ENCODE measurements around the gene CSRP1.
"Not testable (repeated sequence)": the region's sequence is repeated elsewhere in the genome, so short reads cannot be mapped to it uniquely, and the experiment has no call there.

Gene CSRP1

DNA sequence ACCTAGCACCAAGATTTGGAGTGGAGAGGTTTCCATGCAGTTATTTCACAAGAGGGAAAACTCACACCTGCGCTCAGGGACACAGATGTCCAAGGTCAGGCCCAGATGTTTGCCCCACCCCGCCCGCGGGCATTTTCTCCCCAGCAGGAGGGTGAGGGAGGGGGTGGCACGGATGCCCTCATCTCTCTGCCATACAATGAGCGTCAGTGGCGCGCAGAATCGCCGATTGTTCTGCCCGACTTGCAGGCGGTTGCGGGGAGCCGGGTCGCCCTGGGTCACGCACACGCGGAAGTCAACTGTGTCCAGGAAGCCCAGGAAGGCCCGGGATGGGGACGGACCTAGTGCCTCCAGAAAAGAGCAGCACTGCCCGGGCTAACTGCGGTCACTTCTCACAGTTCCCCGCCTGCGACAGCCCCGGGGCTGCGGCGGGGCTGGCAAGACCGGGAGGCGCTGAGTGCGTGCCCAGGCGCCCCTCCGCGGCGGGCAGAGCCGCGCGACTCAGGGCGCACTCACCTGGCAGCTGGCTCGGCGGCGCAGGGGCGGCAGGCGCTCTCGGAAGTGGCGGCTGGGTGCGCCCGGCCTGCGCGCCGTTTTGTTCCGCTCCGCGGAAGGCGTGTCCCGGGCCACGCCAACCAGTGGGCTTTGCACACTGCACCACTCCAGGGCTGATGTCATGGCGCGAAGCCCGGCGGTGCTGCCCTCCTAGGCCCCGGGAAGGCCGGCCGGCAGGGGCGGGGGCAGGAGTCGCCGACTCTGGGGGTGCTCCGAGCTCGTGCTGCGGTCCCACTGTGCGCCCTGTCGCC is at the start of gene CSRP1:
CSRP1 (minus strand) TSS at position 567 of the 803 bp plus-strand sequence. CDS start 10,820 bp downstream, outside the sequence.
- Histone ChIP-seq H3K36me3 (no peaks in the 10 kb centered on the region), H3K27ac (peak within 1 kb of the TSS; percentile 86), H3K27me3 (no peaks in the 10 kb centered on the region), H3K4me3 (peak within 1 kb of the TSS; percentile 77), H4K20me1 (no peaks in the 10 kb centered on the region), H3K9ac (peak within 1 kb of the TSS; percentile 76), H3K4me1 (peaks cover 46% of the 10 kb centered on the region), H3K4me2 (peak within 1 kb of the TSS; percentile 96), H3K9me3 (no peaks in the 10 kb centered on the region)
- no peak for TF ChIP-seq Cebpa-rat (IDR thresholded peaks at IDR 0.05)

DNA sequence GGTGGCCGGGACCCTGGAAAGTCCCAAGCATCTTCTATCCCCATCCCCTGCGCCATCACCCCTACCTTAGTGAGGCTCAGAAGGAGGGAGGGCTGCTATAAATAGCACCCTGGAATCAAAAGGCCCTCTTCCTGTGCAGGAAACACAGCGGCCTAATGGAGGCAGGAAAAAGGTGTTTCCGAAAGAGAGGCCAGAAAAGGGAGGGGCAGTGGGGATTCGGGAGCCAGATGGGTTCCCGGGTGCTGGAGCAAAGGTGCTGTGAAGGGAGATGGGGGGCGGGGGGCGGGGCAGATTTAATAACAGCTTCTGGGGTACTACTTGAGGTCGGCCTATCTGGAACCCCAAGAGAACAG is 48.6 kb upstream of the CSRP1 start:
- no peaks in the 10 kb centered on the region for H3K27me3 ChIP-seq
- peak overlapping the region; percentile 89 for H3K4me2 ChIP-seq
- peak overlapping the region; percentile 38; the same call in 1 of the 2 replicates for H3K9ac ChIP-seq
- H3K4me1 ChIP-seq: peaks cover 85% of the 10 kb centered on the region
- H3K27ac ChIP-seq: peak overlapping the region; percentile 77
- H3K9me3 ChIP-seq: no peaks in the 10 kb centered on the region
- TF ChIP-seq Cebpa-rat (IDR thresholded peaks at IDR 0.05): no peak
- no peak overlapping the region for H3K4me3 ChIP-seq
- H4K20me1 ChIP-seq: peaks cover 8% of the 10 kb centered on the region; the same call in 1 of the 2 replicates
- 0 out of 2 replicates have a peak, but pooled peaks cover 3% of the 10 kb centered on the region for H3K36me3 ChIP-seq

- H3K9ac ChIP-seq: peak overlapping the region; percentile 38; the same call in 1 of the 2 replicates
- no peak for TF ChIP-seq Cebpa-rat (IDR thresholded peaks at IDR 0.05)
- peaks cover 79% of the 10 kb centered on the region for H3K4me1 ChIP-seq
- H3K36me3 ChIP-seq: 0 out of 2 replicates have a peak, but pooled peaks cover 3% of the 10 kb centered on the region
- peaks cover 2% of the 10 kb centered on the region; the same call in 1 of the 2 replicates for H4K20me1 ChIP-seq
- H3K4me3 ChIP-seq: no peak overlapping the region
- peak overlapping the region; percentile 77 for H3K27ac ChIP-seq
- peak overlapping the region; percentile 89 for H3K4me2 ChIP-seq
- no peaks in the 10 kb centered on the region for H3K9me3 ChIP-seq
- no peaks in the 10 kb centered on the region for H3K27me3 ChIP-seq
Measured at GRCh38 chr1:201554789-201555592, 48.1 kb upstream of the CSRP1 start.

DNA sequence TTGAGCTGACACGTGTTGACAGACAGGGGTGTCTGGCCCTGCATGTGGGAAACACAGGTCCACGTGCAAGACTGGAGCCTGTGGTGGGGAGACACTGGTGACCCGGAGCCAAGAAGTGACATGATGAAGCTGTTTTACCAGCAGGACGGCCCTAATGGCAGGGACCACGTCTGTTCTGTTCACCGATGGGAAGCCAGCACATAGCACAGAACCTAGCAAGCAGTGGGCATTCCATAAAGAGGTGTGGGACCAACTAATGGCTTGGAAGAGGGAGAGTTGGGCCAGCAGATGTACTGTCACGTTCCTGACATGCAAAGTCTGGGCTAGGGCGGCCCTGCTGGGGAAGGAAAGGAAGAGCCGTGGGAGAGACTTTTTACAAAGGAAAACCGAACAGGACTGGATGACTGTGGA is 47.3 kb upstream of the CSRP1 start:
- peaks cover 71% of the 10 kb centered on the region for H3K4me1 ChIP-seq
- H3K27ac ChIP-seq: peak overlapping the region; percentile 77
- no peaks in the 10 kb centered on the region; the same call in 1 of the 2 replicates for H4K20me1 ChIP-seq
- peak overlapping the region; percentile 89 for H3K4me2 ChIP-seq
- no peaks in the 10 kb centered on the region for H3K27me3 ChIP-seq
- H3K4me3 ChIP-seq: no peak overlapping the region
- no peak overlapping the region for H3K9ac ChIP-seq
- 0 out of 2 replicates have a peak, but pooled peaks cover 3% of the 10 kb centered on the region for H3K36me3 ChIP-seq
- no peaks in the 10 kb centered on the region for H3K9me3 ChIP-seq
- no peak for TF ChIP-seq Cebpa-rat (IDR thresholded peaks at IDR 0.05)

- TF ChIP-seq Cebpa-rat (IDR thresholded peaks at IDR 0.05): no peak
- Histone ChIP-seq H4K20me1 (no peaks in the 10 kb centered on the region; the same call in 1 of the 2 replicates), H3K4me2 (peak overlapping the region; percentile 89), H3K27me3 (no peaks in the 10 kb centered on the region), H3K36me3 (0 out of 2 replicates have a peak, but pooled peaks cover 3% of the 10 kb centered on the region), H3K4me3 (no peak overlapping the region), H3K9ac (peak overlapping the region; percentile 17; the same call in 1 of the 2 replicates), H3K4me1 (peaks cover 66% of the 10 kb centered on the region), H3K27ac (peak overlapping the region; percentile 77), H3K9me3 (no peaks in the 10 kb centered on the region)
Measured at GRCh38 chr1:201553496-201554189, 46.7 kb upstream of the CSRP1 start.

GRCh38 chr1:201552941-201553351 is 46.0 kb upstream of the CSRP1 start:
- Histone ChIP-seq H3K4me3 (no peak overlapping the region), H3K9ac (peak overlapping the region; percentile 17; the same call in 1 of the 2 replicates), H3K4me1 (peaks cover 64% of the 10 kb centered on the region), H4K20me1 (no peaks in the 10 kb centered on the region; the same call in 1 of the 2 replicates), H3K36me3 (0 out of 2 replicates have a peak, but pooled peaks cover 3% of the 10 kb centered on the region), H3K4me2 (peak overlapping the region; percentile 89), H3K27me3 (no peaks in the 10 kb centered on the region), H3K27ac (peak overlapping the region; percentile 77), H3K9me3 (no peaks in the 10 kb centered on the region)
- no peak for TF ChIP-seq Cebpa-rat (IDR thresholded peaks at IDR 0.05)

DNA sequence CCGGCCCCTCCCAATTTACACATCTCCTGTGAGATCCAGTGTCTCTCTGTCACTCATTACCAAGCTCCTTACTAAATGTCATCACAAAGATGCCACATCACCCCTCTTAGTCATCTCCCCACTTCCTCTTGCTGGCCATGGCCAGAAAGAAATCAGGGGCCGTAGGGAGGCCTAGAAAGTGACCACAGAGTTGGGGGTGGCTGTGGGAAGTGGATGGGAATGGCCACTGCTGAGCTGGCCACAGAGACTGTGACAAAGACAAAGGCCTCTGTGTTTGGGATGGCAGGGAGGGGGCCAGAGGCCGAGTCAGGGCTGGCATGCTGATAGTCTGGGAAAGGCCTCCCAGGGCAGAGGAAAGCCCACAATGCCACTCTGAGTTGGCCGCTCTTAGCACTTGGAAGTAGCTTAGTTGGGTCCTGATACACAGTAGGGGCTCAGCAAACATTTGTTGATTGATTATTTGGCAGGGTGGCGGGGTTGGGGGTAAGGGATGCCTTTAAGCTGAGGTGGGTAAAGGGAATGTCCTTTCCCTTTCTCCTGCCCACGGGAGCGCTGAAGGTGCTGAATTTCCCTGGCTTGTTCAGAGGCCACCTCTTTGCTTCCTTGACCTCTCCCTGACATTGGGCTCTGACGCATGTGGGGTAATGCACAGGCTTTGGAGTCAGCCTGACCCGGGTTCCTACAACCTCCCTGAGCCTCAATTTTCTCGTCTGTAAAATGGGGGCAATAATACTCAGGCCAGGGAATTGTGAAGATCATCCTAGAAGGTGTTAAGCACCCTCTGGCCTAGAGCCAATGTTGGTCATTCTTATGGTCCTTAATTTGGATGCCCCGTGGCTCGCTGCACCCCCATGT is 45.2 kb upstream of the CSRP1 start:
- Histone ChIP-seq H4K20me1 (no peaks in the 10 kb centered on the region; the same call in 1 of the 2 replicates), H3K36me3 (0 out of 2 replicates have a peak, but pooled peaks cover 3% of the 10 kb centered on the region), H3K9ac (no peak overlapping the region), H3K9me3 (no peaks in the 10 kb centered on the region), H3K4me3 (no peak overlapping the region), H3K27ac (peak overlapping the region; percentile 37; the same call in 1 of the 2 replicates), H3K27me3 (no peaks in the 10 kb centered on the region), H3K4me2 (peak overlapping the region; percentile 89), H3K4me1 (peaks cover 56% of the 10 kb centered on the region)
- TF ChIP-seq Cebpa-rat (IDR thresholded peaks at IDR 0.05): no peak

- Histone ChIP-seq H3K4me1 (peaks cover 50% of the 10 kb centered on the region), H3K27ac (no peak overlapping the region), H3K9me3 (no peaks in the 10 kb centered on the region), H3K4me3 (no peak overlapping the region), H3K27me3 (no peaks in the 10 kb centered on the region), H4K20me1 (no peaks in the 10 kb centered on the region; the same call in 1 of the 2 replicates), H3K36me3 (0 out of 2 replicates have a peak, but pooled peaks cover 3% of the 10 kb centered on the region), H3K9ac (no peak overlapping the region), H3K4me2 (no peak overlapping the region)
- TF ChIP-seq Cebpa-rat (IDR thresholded peaks at IDR 0.05): no peak
Measured at GRCh38 chr1:201551096-201551495, 44.2 kb upstream of the CSRP1 start.

GRCh38 chr1:201549522-201549921 is 42.6 kb upstream of the CSRP1 start:
- H3K4me3 ChIP-seq, H4K20me1 ChIP-seq, H3K27ac ChIP-seq, H3K9ac ChIP-seq, H3K9me3 ChIP-seq, H3K36me3 ChIP-seq, H3K27me3 ChIP-seq, H3K4me2 ChIP-seq: not testable (repeated sequence)
- H3K4me1 ChIP-seq: peaks cover 48% of the 10 kb centered on the region
